Endodermal cell (in vitro differentiated cells): ENCODE data around the gene LRRC26. TPM values are rescaled to one million over a fixed set of nuclear protein-coding genes. Genes with fewer than 3 reads are reported as not detected.
A peak's percentile ranks its signal among the peaks of the same experiment; 100 is the strongest.

Source experiments
- DNase-seq: peaks from one replicate; pipeline ENCODE4 v3.0.0-alpha.2; 2017
- H3K27ac ChIP-seq: 2 replicates; pipeline ENCODE4 v1.5.1; 2013; ENCODE audit warnings: mild to moderate bottlenecking, low read depth, low read length, moderate library complexity
- H3K27me3 ChIP-seq: 2 replicates; pipeline ENCODE4 v1.6.1; 2013; ENCODE audit warnings: mild to moderate bottlenecking, low read length, moderate library complexity; ENCODE audit not compliant: insufficient read depth, control insufficient read depth, poor library complexity, severe bottlenecking
- H3K36me3 ChIP-seq: 2 replicates; pipeline ENCODE4 v1.7.0; 2013; ENCODE audit warnings: mild to moderate bottlenecking, low read length, moderate library complexity; ENCODE audit not compliant: control insufficient read depth, insufficient read depth
- H3K4me1 ChIP-seq: one replicate; pipeline ENCODE4 v1.7.0; 2013; ENCODE audit warnings: low read length; ENCODE audit not compliant: control insufficient read depth, insufficient read depth
- H3K4me3 ChIP-seq: 2 replicates; pipeline ENCODE4 v1.5.1; 2013; ENCODE audit warnings: mild to moderate bottlenecking, low read length, moderate library complexity
- H3K9ac ChIP-seq: 2 replicates; pipeline ENCODE4 v1.6.1; 2013; ENCODE audit warnings: mild to moderate bottlenecking, low read length, moderate library complexity; ENCODE audit not compliant: poor library complexity, severe bottlenecking; ENCODE audit errors: extremely low read depth
- H3K9me3 ChIP-seq: 2 replicates; pipeline ENCODE4 v1.6.1; 2013; ENCODE audit warnings: mild to moderate bottlenecking, low read length, moderate library complexity; ENCODE audit not compliant: control insufficient read depth
- H3K27ac Mint-ChIP-seq: 2 replicates; pipeline ENCODE4 v1.8.0; 2020; ENCODE audit warnings: mixed read lengths
- H3K27me3 Mint-ChIP-seq: 2 replicates; pipeline ENCODE4 v1.8.0; 2021; ENCODE audit warnings: mild to moderate bottlenecking, mixed read lengths; ENCODE audit not compliant: insufficient read depth
- H3K36me3 Mint-ChIP-seq: 2 replicates; pipeline ENCODE4 v1.8.0; 2020; ENCODE audit warnings: low read depth, mixed read lengths
- H3K4me1 Mint-ChIP-seq: 2 replicates; pipeline ENCODE4 v1.8.0; 2020; ENCODE audit warnings: mixed read lengths
- H3K4me3 Mint-ChIP-seq: 2 replicates; pipeline ENCODE4 v1.8.0; 2020; ENCODE audit warnings: mild to moderate bottlenecking, moderate library complexity, mixed read lengths
- H3K9me3 Mint-ChIP-seq: 2 replicates; pipeline ENCODE4 v1.8.0; 2020; ENCODE audit warnings: mild to moderate bottlenecking, mixed read lengths
- WGBS, 2 experiments: methylation state at CpG; one replicate each; pipeline versions ENCODE4 v1.1.5 to v1.1.7; 2013; ENCODE audit warnings: missing lambda C conversion rate in 2 of 2, mixed read lengths in 1 of 2; ENCODE audit not compliant: insufficient coverage in 1 of 2, insufficient read length in 1 of 2; 5-methylcytosine and 5-hydroxymethylcytosine counted together
- total RNA-seq, 2 donors: library from RNA; stranded (reverse); fragmentation: NEBNext Ultra II Directional in 1 of 2; extraction: Animal tissue kit (Norgen Biotek cat#: 25700) in 1 of 2; gene quantifications; 2 replicates in 1 of 2; 3 replicates in 1 of 2; pipeline ENCODE4 v1.2.1, GENCODE V29; 2021
- TF ChIP-seq, protein P1 (sequence below): fragments of 200-600 bp; sonication (generic); conservative IDR thresholded peaks from 2 replicates; pipeline ENCODE4 v1.5.0; 2021; ENCODE audit warnings: antibody characterized with exemption, mild to moderate bottlenecking

The LRRC26 gene
- total RNA-seq, 2 donors from 2014 or later: 0.53 TPM; not detected in 1

DNA sequence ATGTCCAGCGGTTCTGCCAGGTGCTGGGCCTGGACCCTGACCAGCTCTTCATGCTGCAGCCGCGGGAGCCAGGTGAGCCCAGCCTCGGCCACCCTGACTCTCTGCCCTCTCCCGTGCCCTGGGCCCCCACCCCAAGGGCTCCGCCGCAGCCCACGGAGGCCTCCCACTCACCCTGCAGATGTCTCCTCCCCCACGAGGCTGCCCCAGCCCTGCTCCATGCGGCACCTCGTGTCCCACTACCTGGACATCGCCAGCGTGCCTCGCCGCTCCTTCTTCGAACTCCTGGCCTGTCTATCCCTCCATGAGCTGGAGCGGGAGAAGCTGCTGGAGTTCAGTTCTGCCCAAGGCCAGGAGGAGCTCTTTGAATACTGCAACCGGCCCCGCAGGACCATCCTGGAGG, 44.8 kb upstream of the LRRC26 start:
- peaks cover 15% of the 10 kb centered on the region for H3K4me1 Mint-ChIP-seq
- no peaks in the 10 kb centered on the region for H3K9me3 Mint-ChIP-seq
- H3K4me3 Mint-ChIP-seq: no peak overlapping the region
- TF ChIP-seq, protein P1, sequence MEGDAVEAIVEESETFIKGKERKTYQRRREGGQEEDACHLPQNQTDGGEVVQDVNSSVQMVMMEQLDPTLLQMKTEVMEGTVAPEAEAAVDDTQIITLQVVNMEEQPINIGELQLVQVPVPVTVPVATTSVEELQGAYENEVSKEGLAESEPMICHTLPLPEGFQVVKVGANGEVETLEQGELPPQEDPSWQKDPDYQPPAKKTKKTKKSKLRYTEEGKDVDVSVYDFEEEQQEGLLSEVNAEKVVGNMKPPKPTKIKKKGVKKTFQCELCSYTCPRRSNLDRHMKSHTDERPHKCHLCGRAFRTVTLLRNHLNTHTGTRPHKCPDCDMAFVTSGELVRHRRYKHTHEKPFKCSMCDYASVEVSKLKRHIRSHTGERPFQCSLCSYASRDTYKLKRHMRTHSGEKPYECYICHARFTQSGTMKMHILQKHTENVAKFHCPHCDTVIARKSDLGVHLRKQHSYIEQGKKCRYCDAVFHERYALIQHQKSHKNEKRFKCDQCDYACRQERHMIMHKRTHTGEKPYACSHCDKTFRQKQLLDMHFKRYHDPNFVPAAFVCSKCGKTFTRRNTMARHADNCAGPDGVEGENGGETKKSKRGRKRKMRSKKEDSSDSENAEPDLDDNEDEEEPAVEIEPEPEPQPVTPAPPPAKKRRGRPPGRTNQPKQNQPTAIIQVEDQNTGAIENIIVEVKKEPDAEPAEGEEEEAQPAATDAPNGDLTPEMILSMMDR: no peak
- H3K36me3 Mint-ChIP-seq: peaks cover 19% of the 10 kb centered on the region
- 95 to 98% methylated on average over 15 to 19 of the region's 19 CpGs for WGBS, 2 experiments
- Histone ChIP-seq H3K27ac (no peak overlapping the region), H3K4me3 (no peak overlapping the region), H3K4me1 (peaks cover 19% of the 10 kb centered on the region), H3K9ac (no peak overlapping the region), H3K9me3 (no peaks in the 10 kb centered on the region), H3K36me3 (peaks cover 14% of the 10 kb centered on the region), H3K27me3 (no peaks in the 10 kb centered on the region)
- H3K27ac Mint-ChIP-seq: no peak overlapping the region
- DNase-seq: no peak
- H3K27me3 Mint-ChIP-seq: no peaks in the 10 kb centered on the region

DNA sequence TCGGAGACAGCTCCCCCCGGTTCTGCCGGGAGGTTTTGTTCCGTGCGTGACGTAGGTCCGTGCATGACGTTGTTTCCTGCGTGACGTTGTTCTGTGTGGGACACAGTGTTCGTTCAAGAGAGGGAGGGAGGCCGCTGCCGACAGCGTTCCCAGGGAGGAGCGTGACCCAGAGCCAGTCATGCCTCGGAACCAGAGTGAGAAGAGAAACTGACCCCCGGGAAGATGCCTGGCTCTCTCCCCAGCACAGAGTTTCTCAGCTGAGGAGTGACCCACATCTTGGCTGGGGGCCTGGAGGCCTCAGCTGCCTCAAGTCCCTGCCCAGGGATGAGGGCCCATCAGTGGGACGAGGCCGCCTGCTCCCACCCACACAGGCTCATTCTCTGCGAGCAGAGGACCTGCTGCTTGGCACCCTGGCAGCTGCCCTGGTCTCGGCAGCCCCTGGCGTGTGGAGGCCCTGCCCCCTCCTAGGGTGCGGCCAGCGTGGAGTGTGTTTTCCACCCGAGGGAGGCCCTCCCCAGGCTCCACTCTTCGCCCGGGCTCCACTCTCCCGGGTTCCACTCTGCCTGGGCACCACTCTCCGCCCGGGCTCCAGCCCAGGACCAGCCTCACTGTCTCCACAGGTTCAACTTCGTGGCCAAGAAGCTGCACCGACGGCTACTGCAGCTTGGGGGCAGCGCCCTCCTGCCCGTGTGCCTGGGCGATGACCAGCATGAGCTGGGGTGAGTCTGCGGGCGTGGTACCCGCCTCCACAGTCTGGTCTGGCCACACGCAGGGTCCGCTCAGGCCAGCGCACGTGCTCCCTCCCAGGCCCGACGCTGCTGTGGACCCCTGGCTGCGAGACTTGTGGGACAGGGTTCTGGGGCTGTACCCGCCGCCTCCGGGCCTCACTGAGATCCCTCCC, 43.6 kb upstream of the LRRC26 start:
- H3K9ac ChIP-seq: no peak overlapping the region
- no peak overlapping the region for H3K4me3 ChIP-seq
- Mint-ChIP-seq H3K27me3 (no peaks in the 10 kb centered on the region), H3K4me3 (no peak overlapping the region), H3K36me3 (peaks cover 24% of the 10 kb centered on the region), H3K9me3 (no peaks in the 10 kb centered on the region), H3K4me1 (peaks cover 5% of the 10 kb centered on the region), H3K27ac (no peak overlapping the region)
- H3K9me3 ChIP-seq: no peaks in the 10 kb centered on the region
- TF ChIP-seq, protein P1: peak; percentile 53
- DNase-seq: no peak
- peaks cover 11% of the 10 kb centered on the region for H3K4me1 ChIP-seq
- WGBS, 2 experiments: 93 to 96% methylated on average over 44 to 49 of the region's 49 CpGs
- no peak overlapping the region for H3K27ac ChIP-seq
- peaks cover 19% of the 10 kb centered on the region for H3K36me3 ChIP-seq
- H3K27me3 ChIP-seq: no peaks in the 10 kb centered on the region

DNA sequence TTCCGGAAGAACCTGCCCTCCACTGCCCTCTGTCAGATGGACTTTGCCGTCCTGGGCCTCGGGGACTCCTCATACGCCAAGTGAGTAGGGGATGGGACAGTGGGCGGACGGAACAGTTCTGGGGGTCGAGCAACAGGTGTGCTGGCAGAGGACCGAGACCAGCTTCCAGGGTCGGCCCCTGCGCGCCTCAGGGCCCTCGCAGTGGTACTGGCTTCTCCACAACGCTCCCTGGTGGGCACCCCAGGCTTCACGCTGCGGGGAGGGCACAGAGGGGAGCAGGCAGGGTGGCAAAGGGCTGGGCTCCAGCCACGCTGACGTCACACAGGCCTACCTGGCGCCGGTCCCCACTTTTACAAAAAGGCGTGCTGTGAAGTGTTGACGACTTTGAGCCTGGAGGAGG, 42.7 kb upstream of the LRRC26 start:
- peaks cover 3% of the 10 kb centered on the region for H3K4me1 ChIP-seq
- Mint-ChIP-seq H3K4me3 (no peak overlapping the region), H3K9me3 (no peaks in the 10 kb centered on the region), H3K4me1 (peaks cover 5% of the 10 kb centered on the region), H3K36me3 (peaks cover 29% of the 10 kb centered on the region), H3K27ac (no peak overlapping the region), H3K27me3 (no peaks in the 10 kb centered on the region)
- H3K36me3 ChIP-seq: peaks cover 19% of the 10 kb centered on the region
- H3K9me3 ChIP-seq: no peaks in the 10 kb centered on the region
- no peak overlapping the region for H3K4me3 ChIP-seq
- TF ChIP-seq, protein P1: peak; percentile 24
- no peak overlapping the region for H3K27ac ChIP-seq
- no peaks in the 10 kb centered on the region for H3K27me3 ChIP-seq
- no peak overlapping the region for H3K9ac ChIP-seq
- DNase-seq: no peak
- 96 to 98% methylated on average over 19 to 21 of the region's 21 CpGs for whole genome bisulfite sequencing, 2 experiments
